Posterior vena cava (tissue), 2 donors: ENCODE data around the gene F12. TPM values are rescaled to one million over a fixed set of nuclear protein-coding genes. Genes with fewer than 3 reads are reported as not detected.
"Not testable (repeated sequence)": the region's sequence is repeated elsewhere in the genome, so short reads cannot be mapped to it uniquely, and the experiment has no call there.

ENCODE experiments used
- DNase-seq: peaks from one replicate; pipeline ENCODE4 v3.0.0-alpha.2; 2020; ENCODE audit warnings: low spot score
- intact Hi-C, 2 donors: fragments of 100-400 bp; cut with DNase I; formaldehyde crosslinking; loops; one replicate each; pipeline versions ENCODE4 v1.14.1 to v1.14.2; 2022 to 2023
- total RNA-seq, 2 donors: library from RNA; stranded (reverse); fragmentation: NEBNext Ultra II Directional; extraction: Animal tissue kit (Norgen Biotek cat#: 25700); gene quantifications; one replicate each; pipeline ENCODE4 v1.2.1, GENCODE V29; 2021
- donor health status: DM: yes; HTN: yes; CAD: no.
- donor health status: DM: yes; HTN: yes; CAD: no.

Gene F12
- total RNA-seq, 2 donors from 2014 or later: 0.38 to 0.93 TPM

DNA sequence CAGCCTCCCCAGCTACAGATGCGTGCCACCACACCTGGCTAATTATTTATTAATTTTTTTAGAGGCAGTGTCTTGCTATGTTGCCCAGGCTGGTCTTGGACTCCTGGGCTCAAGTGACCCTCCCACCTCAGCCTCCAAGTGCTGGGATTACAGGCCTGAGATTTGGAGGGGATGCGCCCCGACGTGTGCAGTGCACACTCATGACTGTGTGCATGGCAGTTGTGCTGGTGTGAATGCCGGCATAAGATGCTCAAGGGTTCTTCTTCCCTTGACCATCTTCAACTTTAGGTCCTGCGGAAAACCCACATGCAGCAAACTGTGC lies 28.6 kb downstream of the F12 start:
- DNase-seq: no peak
- intact Hi-C loops: loop anchor here in 1 of 2 donors (10.0 kb wide), 1 partner anchor 66 kb away; the partner anchor contains the start of gene MXD3

DNA sequence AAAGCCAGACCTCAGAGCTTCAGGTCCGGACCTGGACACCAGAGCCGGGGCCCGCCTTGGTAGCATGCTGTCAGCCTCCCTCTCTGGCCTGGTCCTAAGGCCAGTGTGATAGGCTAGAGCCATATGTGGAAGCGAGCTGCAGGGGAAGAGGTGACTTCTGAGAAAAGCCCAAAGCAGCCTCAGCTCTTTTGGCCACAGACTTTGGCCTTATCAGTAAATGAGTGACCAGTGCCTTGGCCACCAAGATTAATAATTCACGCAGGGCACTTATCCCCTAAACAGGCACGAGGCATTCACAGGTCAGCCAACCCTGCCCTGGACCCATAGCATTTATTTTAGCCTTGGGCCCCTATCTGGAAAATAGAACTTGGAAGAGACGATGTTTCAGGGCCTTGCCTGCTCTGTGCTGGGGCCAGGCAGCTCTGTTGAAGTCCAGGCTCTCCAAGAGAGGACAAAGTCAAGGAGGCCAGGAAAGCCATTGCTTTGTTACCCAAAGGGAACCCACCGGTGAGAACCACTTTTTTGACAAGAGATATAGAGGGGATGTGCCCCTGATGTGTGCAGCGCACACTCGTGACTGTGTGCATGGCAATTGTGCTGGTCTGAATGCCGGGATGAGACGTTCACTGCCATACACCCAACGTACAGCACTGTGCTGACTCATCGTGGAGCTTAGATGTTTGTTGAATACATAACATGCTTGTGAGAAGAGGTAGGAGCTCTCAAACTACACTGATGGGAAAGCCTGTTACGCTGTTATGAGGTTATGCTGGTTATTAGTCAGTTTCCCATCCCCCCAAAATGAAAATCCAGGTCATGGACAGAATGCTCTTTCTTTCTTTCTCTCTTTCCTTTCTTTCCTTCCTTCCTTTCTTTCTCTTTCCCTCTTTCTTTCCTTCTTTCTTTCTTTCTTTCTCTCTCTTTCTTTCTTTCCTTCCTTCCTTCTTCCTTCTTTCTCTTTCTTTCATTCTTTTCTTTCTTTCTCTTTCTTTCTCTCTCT lies 30.2 kb downstream of the F12 start:
- no peak for DNase-seq
- intact Hi-C loops: no loop called here

DNA sequence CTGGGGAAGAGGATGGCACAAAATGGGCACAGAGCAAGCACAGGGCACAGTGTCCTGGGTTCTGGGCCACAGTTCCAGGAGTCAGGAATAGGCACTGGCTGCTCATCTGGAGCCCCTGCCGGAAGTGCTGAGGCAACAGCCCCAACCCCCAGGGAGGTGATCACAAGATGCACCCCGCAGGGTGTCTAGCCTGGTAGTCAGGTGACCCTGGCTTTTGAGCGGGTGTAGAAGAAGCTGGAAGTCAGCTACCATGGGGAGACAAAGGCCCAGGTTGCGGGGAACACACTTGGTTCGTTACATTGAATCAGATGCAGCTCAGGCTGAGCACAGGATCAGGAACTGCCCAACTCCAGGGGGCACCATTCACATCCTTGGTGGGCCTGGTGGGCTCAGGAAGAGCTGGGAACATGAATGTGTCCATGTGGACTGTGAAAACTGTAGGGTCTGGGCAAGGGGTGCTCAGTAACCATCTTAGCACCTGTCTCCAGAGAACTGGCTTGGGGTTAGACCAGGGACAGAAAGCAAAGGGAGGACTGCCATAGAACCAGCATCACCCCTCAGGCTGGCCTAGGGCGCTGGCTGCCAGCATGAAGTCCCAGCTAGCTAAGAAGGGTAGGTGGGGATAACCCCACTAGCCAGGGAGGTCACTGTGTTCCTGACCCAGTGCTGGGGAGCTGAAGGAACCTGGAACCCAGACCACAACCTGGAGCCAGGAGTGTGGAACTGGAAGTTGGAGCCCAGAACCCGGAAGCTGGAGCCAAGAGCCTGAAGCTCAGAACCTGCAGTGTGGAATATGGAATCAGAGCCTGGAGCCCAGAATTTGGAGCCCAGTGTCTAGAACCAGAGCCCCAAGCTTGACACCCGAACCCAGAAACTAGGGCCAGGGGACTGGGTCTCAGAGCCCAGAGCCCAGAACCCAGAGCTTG lies 31.2 kb downstream of the F12 start:
- no peak for DNase-seq
- intact Hi-C loops: no loop called here

DNA sequence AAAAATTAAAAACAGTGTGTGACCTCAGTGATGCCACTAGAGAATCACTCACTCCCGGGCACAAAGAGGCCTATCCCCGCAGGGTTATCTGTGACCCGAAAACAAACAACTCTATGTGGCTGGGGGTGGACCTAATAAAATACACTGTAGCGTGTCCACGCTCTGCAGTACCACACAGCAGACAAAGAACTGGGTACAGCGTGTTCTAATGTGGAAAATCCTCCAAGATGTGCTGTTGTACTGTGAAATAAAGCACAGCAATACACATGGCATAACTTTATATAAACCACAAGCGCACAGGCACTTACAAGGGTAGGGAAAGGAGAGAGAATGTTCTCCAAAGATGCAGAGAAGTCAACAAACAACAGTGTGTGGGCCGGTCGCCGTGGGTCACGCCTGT lies 33.3 kb downstream of the F12 start:
- no peak for DNase-seq
- intact Hi-C loops: no loop called here

DNA sequence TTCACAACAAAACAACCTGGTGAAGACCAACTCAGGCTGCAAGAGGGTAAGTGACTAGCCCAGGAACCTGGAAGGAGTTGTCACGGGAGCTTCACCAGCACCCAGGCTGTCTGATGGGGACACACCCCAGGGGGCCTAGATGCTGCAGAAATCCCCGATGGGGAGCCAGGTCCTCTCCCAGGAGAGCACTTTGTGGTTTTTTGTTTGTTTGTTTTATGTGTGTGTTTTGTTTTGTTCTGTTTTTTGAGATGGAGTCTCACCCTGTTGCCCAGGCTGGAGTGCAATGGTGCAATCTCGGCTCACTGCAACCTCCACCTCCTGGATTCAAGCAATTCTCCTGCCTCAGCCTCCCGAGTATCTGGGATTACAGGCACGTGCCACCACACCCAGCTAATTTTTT lies 33.8 kb downstream of the F12 start:
- intact Hi-C loops, DNase-seq: not testable (repeated sequence)

DNA sequence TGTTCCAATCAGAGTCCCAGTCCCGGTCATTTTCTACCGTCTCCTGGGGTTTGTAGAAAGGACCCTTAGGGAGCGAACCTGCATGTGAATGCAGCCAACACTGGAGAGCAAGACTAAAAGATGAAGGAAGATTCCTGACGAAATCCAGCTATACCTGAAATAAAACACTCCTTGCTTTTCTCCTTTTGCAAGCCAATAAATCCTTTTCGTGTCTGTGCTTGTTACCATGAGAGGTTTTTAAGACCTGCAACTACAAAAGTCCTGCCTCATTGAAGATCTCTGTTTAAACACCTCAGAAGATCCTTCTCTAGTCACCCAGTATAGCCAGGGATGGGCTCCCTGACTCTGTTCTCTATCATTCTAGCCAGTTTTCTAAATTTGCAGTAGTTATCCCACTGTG lies 35.2 kb downstream of the F12 start:
- intact Hi-C loops: no loop called here
- DNase-seq: no peak

DNA sequence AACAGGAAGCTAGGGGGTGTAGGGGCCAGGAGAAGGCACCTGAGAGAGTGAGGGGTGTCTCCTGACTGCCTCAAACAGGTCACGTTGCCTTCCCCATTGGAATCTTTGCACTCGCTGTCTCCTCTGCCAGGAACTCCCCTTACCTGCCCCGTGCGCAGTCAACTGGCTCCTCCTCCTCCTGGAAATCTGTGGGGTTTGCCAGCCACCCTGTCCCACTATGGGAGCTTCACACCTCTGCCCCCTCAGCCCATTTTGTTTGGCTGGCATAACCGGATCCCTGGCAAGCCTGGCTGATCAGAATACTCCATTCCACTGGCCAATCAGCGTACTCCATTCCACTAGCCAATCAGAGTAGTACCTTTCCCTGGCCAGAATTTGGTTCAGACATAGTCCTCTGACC lies 35.6 kb downstream of the F12 start:
- DNase-seq: no peak
- intact Hi-C loops: no loop called here

DNA sequence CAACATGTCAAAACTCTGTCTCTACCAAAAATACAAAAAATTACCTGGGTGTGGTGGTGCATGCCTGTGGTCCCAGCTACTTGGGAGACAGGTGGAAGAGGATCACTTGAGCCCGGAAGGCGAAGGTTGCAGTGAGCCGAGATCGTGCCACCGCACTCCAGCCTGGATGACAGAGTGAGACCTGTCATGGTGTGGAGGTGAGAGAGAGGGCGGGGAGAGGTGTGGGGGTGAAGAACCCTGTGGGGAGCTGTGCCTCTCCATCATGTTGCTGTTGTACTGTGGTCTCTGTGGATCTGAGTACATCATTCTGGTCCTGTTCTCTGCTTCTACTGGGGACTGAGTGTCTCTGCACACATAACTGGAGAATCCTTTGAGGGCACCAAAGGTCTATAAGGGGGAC lies 36.5 kb downstream of the F12 start:
- intact Hi-C loops: no loop called here
- DNase-seq: no peak

DNA sequence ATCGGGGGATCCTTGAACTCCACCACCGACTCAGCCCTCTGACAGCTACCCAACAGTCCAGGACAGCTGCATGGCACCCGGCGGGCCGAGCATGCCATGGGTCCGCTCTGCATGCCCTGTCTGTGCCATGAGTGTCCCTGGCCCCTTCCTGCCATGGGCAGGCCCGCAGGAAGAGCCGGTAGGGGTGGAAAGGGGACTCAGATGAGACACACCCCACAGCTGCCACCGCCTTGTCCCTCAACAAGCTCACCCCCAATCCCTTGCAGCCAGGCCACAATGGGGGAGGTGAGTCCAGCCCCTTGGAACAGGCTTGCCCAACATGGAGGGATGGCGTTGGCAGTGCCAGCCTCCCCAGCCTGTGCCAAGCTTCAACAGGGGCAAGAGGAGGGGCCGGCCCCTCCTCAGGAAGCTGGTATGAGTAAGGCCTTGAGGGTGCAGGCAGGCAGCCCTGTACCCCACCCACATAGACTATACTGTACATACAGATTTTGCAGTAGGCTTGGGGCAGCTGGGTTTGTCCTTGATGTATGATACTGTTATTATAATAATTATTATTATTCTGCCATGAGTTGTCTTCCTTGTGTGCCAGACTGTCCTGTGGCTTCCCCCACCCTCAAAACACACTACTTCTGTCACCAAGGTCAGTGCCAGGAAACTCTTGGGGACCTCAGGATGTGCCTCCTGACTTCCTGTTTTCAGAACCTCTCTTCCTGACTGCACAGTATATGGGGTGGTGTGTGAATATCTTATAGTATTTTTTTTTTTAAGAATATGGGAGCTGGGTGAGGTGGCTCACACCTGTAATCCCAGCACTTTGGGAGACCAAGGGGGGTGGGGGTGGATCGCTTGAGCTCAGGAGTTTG lies 37.1 kb downstream of the F12 start:
- intact Hi-C loops: no loop called here
- DNase-seq: no peak

DNA sequence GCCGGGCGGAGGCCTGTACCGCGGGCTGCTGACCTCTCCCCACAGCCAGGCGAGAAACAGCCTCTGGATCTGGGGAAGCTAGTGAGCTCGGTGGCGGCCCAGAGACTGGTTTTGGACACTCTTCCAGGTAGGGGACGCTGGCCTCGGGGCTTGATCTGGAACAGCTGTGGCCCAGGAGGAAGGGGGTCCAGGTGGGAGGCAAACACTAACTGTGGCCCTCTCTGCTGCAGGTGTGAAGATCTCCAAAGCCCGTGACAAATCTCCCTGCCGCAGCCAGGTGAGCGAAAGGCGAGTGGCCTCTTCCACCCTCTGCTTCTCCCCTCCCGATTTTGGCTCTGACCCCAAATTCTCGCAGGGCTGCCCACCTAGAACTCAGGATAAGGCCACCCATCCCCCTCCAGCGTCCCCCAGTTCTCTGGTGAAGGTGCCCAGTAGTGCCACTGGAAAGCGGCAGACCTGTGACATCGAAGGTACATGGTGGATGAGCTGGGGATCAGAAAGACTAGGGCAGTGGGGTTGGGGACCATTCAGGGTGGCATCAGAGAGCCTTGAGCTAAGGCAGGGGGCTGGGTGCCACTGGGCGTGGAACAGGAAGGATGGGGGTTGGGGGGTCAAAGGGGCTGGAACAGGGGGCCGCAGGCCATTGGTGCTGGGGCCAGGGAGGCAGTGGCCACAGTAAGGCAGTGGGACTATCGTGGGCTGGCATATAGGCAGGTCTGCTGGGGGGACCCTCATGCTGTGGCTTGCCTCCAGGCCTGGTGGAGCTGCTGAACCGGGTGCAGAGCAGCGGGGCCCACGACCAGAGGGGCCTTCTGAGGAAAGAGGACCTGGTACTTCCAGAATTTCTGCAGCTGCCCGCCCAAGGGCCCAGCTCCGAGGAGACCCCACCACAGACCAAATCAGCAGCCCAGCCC lies 38.0 kb downstream of the F12 start:
- intact Hi-C loops: no loop called here
- DNase-seq: no peak

DNA sequence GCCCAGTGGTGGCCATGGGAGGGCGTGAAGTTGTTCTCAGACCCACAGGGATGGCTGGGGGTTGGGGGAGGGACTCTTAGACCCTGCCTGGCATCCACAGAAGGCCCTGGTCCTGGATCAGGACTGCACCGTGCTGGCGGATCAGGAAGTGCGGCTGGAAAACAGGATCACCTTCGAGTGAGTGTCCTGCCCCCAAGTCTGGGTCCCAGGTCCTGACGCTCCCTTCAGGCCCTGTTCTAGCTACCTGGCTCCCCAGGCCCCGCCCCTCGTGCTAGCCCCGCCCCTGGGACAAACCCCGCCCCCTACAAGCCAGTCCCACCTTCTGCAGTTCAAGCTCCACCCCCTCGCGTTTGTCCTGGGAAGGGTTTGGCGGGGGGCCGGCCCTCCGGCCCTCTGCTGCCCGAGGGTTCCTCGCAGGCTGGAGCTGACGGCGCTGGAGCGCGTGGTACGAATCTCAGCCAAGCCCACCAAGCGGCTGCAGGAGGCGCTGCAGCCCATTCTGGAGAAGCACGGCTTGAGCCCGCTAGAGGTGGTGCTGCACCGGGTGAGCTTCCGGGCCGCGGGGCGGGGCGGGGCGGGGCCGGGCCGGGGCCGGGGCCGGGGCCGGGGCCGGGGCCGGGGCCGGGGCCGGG lies 38.8 kb downstream of the F12 start:
- intact Hi-C loops: no loop called here
- DNase-seq: peak; percentile 96

DNA sequence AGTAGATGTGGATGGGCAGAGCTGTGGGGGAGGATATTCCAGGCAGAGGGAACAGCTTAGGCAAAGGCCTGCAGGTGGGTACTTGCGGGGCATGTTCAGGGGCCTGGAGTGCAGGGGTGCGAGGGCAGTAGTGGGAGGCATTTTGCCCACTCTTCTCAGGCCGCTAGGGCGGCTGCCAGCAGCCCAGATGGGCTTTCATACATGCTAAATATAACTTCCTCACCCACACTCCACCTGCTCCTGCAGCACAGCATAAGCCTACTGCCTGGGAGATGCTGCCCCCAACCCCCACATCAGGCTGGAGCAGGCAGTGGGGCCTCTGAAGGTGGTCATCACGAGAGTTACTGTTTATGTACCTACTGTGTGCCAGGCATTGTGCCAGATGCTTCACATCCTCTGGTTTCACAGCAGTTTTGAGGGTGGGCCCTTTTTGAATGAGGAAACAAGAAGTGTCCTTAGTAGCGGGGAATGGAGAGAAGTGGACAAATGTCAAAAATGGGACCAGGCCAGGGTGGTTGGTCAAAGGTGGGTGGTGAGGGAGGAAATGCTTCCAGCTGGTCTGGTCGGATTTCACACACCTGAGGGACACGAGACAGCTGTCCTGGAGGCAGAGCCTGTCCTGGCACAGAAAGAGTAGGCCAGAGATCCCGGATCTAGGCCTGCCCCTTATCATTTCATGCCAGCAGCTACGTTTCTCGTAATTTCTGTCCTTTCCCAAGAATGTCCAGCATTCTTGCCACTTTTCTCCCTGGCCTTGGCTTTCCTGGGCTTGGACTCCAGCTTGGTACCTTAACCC lies 39.5 kb downstream of the F12 start:
- intact Hi-C loops: no loop called here
- no peak for DNase-seq

DNA sequence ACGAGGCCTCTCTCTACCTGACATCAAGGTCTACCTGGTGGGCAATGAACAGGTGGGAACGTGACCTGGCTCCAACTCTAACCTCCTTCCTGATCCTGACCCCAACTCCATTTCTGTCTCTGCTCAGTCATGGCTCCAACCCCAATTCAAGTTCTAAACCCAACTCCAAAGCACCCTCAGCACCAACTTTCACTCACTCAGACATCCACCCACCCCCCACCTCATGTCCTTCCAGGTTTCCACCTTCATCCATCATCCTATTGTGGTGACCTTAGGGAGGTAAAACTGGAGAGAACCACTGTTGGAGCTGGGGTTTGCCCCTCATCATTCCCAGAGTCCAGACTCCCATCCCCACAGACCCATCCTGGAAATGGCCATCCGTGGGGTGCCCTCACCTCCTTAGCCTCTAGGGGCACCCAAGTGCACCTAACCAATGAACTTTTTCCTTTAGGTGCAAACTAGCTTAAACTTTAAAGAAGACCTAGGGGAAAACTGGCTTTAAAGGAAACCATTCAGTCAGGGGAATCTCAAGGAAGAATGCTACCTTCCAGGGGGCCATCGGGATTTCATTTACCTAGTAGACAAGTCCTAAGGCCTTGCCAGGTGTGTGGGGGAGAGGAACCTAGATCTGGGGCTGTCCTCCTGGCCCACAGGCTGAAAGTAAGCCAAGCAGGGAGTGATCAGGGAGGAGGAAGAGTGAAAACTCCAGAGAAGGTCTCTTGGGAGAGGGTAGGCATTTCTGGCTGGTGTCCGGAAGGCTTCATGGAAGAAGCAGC lies 40.3 kb downstream of the F12 start:
- DNase-seq: no peak
- intact Hi-C loops: no loop called here

DNA sequence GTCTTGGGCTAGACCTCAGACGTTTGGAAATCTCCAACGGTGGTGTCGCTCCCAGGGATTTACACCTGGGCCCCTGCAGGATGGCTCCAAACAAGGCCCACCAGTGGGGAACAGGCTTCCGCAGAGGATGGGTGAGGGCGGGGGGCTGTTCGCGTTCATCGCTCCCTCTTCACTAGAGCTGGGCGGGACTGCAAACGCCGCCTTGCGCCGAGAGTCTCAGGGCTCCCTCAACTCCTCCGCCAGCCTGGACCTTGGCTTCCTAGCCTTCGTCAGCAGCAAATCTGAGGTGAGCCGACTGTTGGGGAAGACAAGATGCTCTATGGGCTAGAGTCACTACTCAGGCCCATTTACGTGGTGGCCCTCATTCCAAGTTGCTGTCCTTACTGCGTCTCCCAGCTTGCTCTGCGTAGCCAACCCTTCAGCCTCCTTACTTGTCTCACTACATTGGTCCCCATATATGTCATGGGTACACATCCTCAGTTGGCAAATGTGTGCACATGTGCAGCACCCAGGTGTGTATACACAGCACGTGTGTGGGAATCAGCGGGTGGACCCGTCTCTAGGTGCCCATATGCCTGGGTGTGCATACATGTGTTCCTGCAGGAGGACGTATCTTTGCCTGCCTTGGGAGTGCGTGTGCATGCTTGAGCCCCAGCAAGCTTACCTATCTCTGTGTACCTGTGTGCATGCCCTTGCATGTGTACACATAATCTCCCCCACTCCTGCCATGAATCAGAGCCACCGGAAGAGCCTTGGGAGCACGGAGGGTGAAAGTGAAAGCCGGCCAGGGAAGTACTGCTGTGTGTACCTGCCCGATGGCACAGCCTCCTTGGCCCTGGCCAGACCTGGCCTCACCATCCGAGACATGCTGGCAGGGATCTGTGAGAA lies 41.1 kb downstream of the F12 start:
- DNase-seq: no peak
- intact Hi-C loops: no loop called here

DNA sequence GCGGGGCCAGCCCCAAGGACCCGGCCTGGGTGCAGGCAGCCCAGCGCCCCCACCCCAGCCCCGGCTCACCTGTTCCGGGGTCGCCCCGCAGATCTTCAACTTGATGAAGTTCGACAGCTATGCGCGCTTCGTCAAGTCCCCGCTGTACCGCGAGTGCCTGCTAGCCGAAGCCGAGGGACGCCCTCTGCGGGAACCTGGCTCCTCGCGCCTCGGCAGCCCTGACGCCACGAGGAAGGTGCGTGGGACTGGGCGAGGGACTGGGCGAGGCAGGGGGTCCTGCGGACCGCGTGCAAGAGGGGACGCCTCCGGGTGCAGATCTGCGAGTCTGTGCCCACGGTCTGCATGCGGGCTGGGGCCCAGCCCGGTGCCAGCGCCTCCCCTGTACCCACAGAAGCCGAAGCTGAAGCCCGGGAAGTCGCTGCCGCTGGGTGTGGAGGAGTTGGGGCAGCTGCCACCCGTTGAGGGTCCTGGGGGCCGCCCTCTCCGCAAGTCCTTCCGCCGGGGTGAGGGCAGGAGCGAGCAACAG lies 42.0 kb downstream of the F12 start:
- DNase-seq: no peak
- intact Hi-C loops: no loop called here
